Uterus (tissue), 2 donors: ENCODE data around the gene ZNF747.

ENCODE experiments used
- POLR2A ChIP-seq, 2 donors: fragments of 450-650 bp; IDR thresholded peaks; one replicate each; pipeline ENCODE4 v1.6.1; 2016; ENCODE audit warnings: antibody characterized with exemption in 2 of 2, mild to moderate bottlenecking in 1 of 2, moderate library complexity in 1 of 2
- TF ChIP-seq, protein P1 (sequence below), 4 experiments: fragments of 200-600 bp in 2 of 4; fragments of 450-650 bp in 2 of 4; sonication (generic) in 2 of 4; IDR thresholded peaks; one replicate each; pipeline ENCODE4 v1.5.1; 2016 to 2019; ENCODE audit warnings: antibody characterized with exemption in 4 of 4, mild to moderate bottlenecking in 2 of 4, moderate library complexity in 1 of 4

DNA sequence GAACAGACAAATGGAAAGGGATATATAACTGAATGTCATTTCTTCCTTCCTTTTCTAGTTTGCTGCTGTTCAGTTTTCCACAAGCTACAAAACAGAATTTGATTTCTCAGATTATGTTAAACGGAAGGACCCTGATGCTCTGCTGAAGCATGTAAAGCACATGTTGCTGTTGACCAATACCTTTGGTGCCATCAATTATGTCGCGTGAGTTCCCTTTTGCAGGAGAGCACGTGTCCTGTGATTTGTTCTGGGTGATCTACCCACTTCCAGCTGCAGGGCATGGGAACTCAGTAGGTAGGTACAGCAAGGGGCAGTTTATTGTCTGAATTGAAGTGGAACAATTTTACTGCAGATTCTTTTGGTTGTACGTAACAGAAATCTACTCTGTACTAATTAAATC is 53.3 kb downstream of the ZNF747 start:
- TF ChIP-seq, protein P1, sequence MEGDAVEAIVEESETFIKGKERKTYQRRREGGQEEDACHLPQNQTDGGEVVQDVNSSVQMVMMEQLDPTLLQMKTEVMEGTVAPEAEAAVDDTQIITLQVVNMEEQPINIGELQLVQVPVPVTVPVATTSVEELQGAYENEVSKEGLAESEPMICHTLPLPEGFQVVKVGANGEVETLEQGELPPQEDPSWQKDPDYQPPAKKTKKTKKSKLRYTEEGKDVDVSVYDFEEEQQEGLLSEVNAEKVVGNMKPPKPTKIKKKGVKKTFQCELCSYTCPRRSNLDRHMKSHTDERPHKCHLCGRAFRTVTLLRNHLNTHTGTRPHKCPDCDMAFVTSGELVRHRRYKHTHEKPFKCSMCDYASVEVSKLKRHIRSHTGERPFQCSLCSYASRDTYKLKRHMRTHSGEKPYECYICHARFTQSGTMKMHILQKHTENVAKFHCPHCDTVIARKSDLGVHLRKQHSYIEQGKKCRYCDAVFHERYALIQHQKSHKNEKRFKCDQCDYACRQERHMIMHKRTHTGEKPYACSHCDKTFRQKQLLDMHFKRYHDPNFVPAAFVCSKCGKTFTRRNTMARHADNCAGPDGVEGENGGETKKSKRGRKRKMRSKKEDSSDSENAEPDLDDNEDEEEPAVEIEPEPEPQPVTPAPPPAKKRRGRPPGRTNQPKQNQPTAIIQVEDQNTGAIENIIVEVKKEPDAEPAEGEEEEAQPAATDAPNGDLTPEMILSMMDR (IDR thresholded peaks at IDR 0.05) = no peak
- no peak for TF ChIP-seq POLR2A (IDR thresholded peaks at IDR 0.05)
